ENCODE data around the gene MLPH. TPM values are rescaled to one million over a fixed set of nuclear protein-coding genes. Genes with fewer than 3 reads are reported as not detected.
A peak's percentile ranks its signal among the peaks of the same experiment; 100 is the strongest.

The MLPH gene
- total and polyA plus RNA-seq, 2 of the 4 experiments (the other 2 are of a cell fraction) = 13.8 to 21.6 TPM

- no peak within 1 kb of the TSS for H3K4ac ChIP-seq (ENCODE audit: low read depth, low read length)
- peak within 1 kb of the TSS; percentile 81 for H2BK5ac ChIP-seq (ENCODE audit: low read depth, low read length, poor library complexity, severe bottlenecking)
- H2BK120ac ChIP-seq (ENCODE audit: low read depth, low read length) = no peak within 1 kb of the TSS
- H2AK5ac ChIP-seq (ENCODE audit: low read depth, low read length) = no peak within 1 kb of the TSS
- H3K23ac ChIP-seq (ENCODE audit: low read depth, low read length) = no peak within 1 kb of the TSS
- no peak within 1 kb of the TSS for H3K14ac ChIP-seq (replicated peaks; ENCODE audit: low read depth, low read length)
- dilution Hi-C loops (cut with HindIII; ENCODE audit: low sequenced_read_pairs, unreplicated experiment) = no loop called here
- peaks cover 0 to under 1% of the 10 kb centered on the region in 2 experiments; a peak in 1 of 4 replicates for H3K79me1 ChIP-seq (ENCODE audit: low read depth in 1 of 2, low read length in 2 of 2)
- no peak within 1 kb of the TSS for H4K8ac ChIP-seq (ENCODE audit: low read depth in 2 of 2, low read length in 2 of 2)
- H4K91ac ChIP-seq (ENCODE audit: insufficient read depth, low read depth, low read length) = no peak within 1 kb of the TSS
- H3K18ac ChIP-seq (ENCODE audit: low read depth, low read length) = no peak within 1 kb of the TSS
- no peak within 1 kb of the TSS for H3K4me3 ChIP-seq (ENCODE audit: insufficient read depth, low read depth, low read length)
- H3K27ac ChIP-seq (ENCODE audit: insufficient read depth, low read length) = no peak within 1 kb of the TSS
- no peaks in the 10 kb centered on the region for H4K20me1 ChIP-seq (ENCODE audit: insufficient read depth, low read length)
- ChIA-PET POLR2A (ENCODE audit: unreplicated experiment) (no interaction called here), CTCF (no interaction called here)
- no peak within 1 kb of the TSS for H3K9ac ChIP-seq (ENCODE audit: low read depth, low read length)
- H2BK20ac ChIP-seq (ENCODE audit: low read depth, low read length) = no peak within 1 kb of the TSS
- H3K4me2 ChIP-seq (ENCODE audit: low read depth, low read length) = no peak within 1 kb of the TSS
- in situ Hi-C loops (cut with MboI; ENCODE audit: low sequenced_read_pairs) = loop anchor here (25.0 kb wide), 2 partner anchors 1054 to 1229 kb away; a partner anchor contains a TSS
- TF ChIP-seq RFX5 (IDR thresholded peaks at IDR 0.05; ENCODE audit: low read depth, low read length) (no peak), CHD1 (IDR thresholded peaks at IDR 0.05; ENCODE audit: low read depth, low read length) (no peak), RAD21 (IDR thresholded peaks at IDR 0.05; ENCODE audit: low read length) (no peak)
- no peak within 1 kb of the TSS for H4K5ac ChIP-seq (ENCODE audit: low read depth, low read length)
- H3K9me3 ChIP-seq (ENCODE audit: control insufficient read depth, insufficient read depth, low read length) = no peaks in the 10 kb centered on the region; the same call in 1 of the 2 replicates
- no peak for DNase-seq
- BruUV-seq (replicated peaks) = no TSS peak
- intact Hi-C loops (cut with micrococcal nuclease) = no loop called here
- 0 out of 2 replicates have a peak, but pooled peaks cover 3% of the 10 kb centered on the region for H3K9me1 ChIP-seq (ENCODE audit: insufficient read depth, low read length)
- H3K4me1 ChIP-seq (ENCODE audit: control insufficient read depth, insufficient read depth, low read length) = no peaks in the 10 kb centered on the region
- ATAC-seq (ENCODE audit: low read depth) = no peak
- no peak within 1 kb of the TSS for H2AFZ ChIP-seq (replicated peaks; ENCODE audit: low read length, poor library complexity)
- H2AK9ac ChIP-seq (replicated peaks; ENCODE audit: low read depth, low read length, poor library complexity) = no peak within 1 kb of the TSS
- WGBS, 2 experiments (ENCODE audit: extremely low coverage in 2 of 2, insufficient read length in 1 of 2) = 97% methylated on average over 9 of the region's 32 CpGs; no CpG with 5 or more reads in 1 of the 2 experiments
- no peak within 1 kb of the TSS for H3K56ac ChIP-seq (ENCODE audit: extremely low read depth, insufficient read depth, low read length)
- no peak within 1 kb of the TSS for H2BK15ac ChIP-seq (ENCODE audit: low read depth, low read length)
- no peaks in the 10 kb centered on the region for H3K36me3 ChIP-seq (ENCODE audit: control insufficient read depth, insufficient read depth, low read length)
- peaks cover 2% of the 10 kb centered on the region; the same call in 1 of the 2 replicates for H3K27me3 ChIP-seq (ENCODE audit: control insufficient read depth, insufficient read depth, low read length)
Measured at GRCh38 chr2:237566401-237567235, 79.6 kb downstream of the MLPH start, which contains the start of gene PRLH. TSS of gene PRLH (plus strand) at chr2:237566574. CDS start at chr2:237566574, 0 bp downstream.

Data from IMR-90 (cell line).